Measurements from ENCODE around the gene BABAM2.

Gene BABAM2

DNA sequence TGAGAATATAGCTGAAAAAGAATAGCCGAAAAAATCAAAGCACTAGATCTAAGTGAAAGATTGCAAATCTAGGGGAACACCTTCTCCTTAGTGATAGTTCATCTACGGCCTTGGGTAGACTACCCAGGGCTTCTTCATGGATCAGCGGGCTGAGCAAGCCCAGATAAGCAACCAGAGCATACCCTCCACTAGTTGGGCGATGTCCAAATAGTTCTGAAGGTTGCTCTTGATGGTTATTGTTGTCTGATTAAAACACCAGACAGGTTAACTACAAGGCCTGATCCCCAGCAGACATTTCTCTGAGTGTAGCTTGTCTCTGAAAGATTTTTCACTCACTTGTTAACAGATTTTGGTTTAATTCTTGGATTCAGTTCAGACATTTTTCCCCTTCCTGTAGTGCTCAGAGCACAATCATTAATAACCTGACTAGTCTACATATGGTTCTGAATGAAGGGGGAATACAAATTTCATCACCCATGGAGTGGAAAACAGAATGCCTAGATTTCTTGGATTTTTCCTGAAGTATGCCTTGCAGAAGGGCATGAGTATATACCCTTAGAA lies 99.6 kb downstream of the BABAM2 start:
- Histone ChIP-seq H3K79me2 (ENCODE audit: insufficient read depth, low read length) (no peaks in the 10 kb centered on the region; the same call in 1 of the 2 replicates), H2AFZ (ENCODE audit: low read depth, low read length, severe bottlenecking) (no peak overlapping the region), H3K4me2 (ENCODE audit: low read depth, low read length, poor library complexity, severe bottlenecking) (no peak overlapping the region), H3K4me3 (ENCODE audit: insufficient read depth, low read length, poor library complexity, severe bottlenecking) (no peak overlapping the region), H3K9me3 (ENCODE audit: insufficient read depth, low read length) (no peaks in the 10 kb centered on the region), H3K27me3 (ENCODE audit: low read length) (no peaks in the 10 kb centered on the region), H3K9me2 (replicated peaks; ENCODE audit: insufficient read depth, low read length) (no peaks in the 10 kb centered on the region), H3K36me3 (ENCODE audit: low read length) (no peaks in the 10 kb centered on the region), H3F3A (ENCODE audit: insufficient read depth) (no peaks in the 10 kb centered on the region), H3K27ac (ENCODE audit: low read depth, low read length) (no peak overlapping the region), H4K20me1 (ENCODE audit: low read depth, low read length) (no peaks in the 10 kb centered on the region), H3K9ac (ENCODE audit: low read length) (no peak overlapping the region)
- TF ChIP-seq, protein P1, sequence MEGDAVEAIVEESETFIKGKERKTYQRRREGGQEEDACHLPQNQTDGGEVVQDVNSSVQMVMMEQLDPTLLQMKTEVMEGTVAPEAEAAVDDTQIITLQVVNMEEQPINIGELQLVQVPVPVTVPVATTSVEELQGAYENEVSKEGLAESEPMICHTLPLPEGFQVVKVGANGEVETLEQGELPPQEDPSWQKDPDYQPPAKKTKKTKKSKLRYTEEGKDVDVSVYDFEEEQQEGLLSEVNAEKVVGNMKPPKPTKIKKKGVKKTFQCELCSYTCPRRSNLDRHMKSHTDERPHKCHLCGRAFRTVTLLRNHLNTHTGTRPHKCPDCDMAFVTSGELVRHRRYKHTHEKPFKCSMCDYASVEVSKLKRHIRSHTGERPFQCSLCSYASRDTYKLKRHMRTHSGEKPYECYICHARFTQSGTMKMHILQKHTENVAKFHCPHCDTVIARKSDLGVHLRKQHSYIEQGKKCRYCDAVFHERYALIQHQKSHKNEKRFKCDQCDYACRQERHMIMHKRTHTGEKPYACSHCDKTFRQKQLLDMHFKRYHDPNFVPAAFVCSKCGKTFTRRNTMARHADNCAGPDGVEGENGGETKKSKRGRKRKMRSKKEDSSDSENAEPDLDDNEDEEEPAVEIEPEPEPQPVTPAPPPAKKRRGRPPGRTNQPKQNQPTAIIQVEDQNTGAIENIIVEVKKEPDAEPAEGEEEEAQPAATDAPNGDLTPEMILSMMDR (IDR thresholded peaks at IDR 0.05; ENCODE audit: insufficient read depth, low read length, poor library complexity, severe bottlenecking), result no peak
- no peak for TF ChIP-seq EZH2phosphoT487 (conservative IDR thresholded peaks at IDR 0.05; ENCODE audit: low read length)

DNA sequence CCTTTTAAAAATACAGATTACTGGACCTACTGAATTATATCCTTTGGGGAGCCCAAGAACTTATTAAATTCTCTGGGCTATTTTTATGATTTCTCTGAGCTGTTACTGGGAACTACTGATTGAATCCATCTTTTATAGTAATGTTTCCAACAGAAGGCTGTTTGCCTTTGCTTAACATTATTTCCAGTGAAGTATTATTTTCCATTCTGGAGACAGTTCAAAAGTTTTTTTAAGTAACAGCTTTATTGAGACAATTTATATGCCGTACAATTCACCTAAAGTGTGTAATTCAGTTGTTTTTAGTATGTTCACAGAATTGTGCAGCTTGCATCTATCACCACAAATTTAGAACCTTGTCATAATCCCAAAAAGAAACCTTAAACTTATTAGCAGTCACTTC lies 100.6 kb downstream of the BABAM2 start:
- no peak overlapping the region for H3K4me3 ChIP-seq (ENCODE audit: insufficient read depth, low read length, poor library complexity, severe bottlenecking)
- H3K4me2 ChIP-seq (ENCODE audit: low read depth, low read length, poor library complexity, severe bottlenecking), result no peak overlapping the region
- no peaks in the 10 kb centered on the region; the same call in 1 of the 2 replicates for H3K79me2 ChIP-seq (ENCODE audit: insufficient read depth, low read length)
- H3K36me3 ChIP-seq (ENCODE audit: low read length), result no peaks in the 10 kb centered on the region
- H3K27ac ChIP-seq (ENCODE audit: low read depth, low read length), result no peak overlapping the region
- H3K27me3 ChIP-seq (ENCODE audit: low read length), result no peaks in the 10 kb centered on the region
- no peaks in the 10 kb centered on the region for H3K9me3 ChIP-seq (ENCODE audit: insufficient read depth, low read length)
- no peaks in the 10 kb centered on the region for H3F3A ChIP-seq (ENCODE audit: insufficient read depth)
- no peak overlapping the region for H2AFZ ChIP-seq (ENCODE audit: low read depth, low read length, severe bottlenecking)
- no peaks in the 10 kb centered on the region for H3K9me2 ChIP-seq (replicated peaks; ENCODE audit: insufficient read depth, low read length)
- H4K20me1 ChIP-seq (ENCODE audit: low read depth, low read length), result no peaks in the 10 kb centered on the region
- TF ChIP-seq, protein P1 (IDR thresholded peaks at IDR 0.05; ENCODE audit: insufficient read depth, low read length, poor library complexity, severe bottlenecking), result no peak
- TF ChIP-seq EZH2phosphoT487 (conservative IDR thresholded peaks at IDR 0.05; ENCODE audit: low read length), result no peak
- H3K9ac ChIP-seq (ENCODE audit: low read length), result no peak overlapping the region

DNA sequence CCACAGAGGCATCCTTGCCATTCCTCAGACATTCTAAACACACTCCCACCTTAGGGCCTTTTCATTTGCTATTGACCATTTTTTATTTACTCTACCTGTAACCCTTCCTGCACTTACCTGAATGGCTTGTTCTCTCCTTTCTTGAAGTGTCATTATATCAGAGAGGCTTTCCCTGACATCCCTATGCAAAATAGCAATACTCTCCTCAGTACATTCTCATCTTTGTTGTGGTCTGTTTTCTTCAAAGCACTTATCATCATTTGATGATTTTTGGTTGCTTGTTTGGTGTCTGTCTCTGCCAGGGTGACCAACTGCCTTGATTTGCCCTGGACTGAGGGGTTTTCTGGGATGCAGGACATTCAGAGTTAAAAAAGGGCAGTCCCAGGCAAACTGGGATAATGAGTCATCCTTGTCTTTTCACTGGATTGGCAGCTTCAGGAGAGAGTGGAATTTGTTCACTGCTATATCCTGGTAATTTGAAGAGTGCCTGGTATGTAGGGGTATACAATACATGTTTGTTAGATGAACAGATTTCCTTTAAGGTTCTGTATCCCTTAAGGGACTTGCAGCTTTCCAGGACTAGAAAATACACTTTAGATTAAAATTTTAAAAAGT lies 102.4 kb downstream of the BABAM2 start:
- Histone ChIP-seq H3K27ac (ENCODE audit: low read depth, low read length) (no peak overlapping the region), H4K20me1 (ENCODE audit: low read depth, low read length) (no peaks in the 10 kb centered on the region), H3K9me2 (replicated peaks; ENCODE audit: insufficient read depth, low read length) (no peaks in the 10 kb centered on the region), H3K79me2 (ENCODE audit: insufficient read depth, low read length) (no peaks in the 10 kb centered on the region; the same call in 1 of the 2 replicates), H3K27me3 (ENCODE audit: low read length) (no peaks in the 10 kb centered on the region), H3K9ac (ENCODE audit: low read length) (no peak overlapping the region), H3F3A (ENCODE audit: insufficient read depth) (no peaks in the 10 kb centered on the region), H3K9me3 (ENCODE audit: insufficient read depth, low read length) (no peaks in the 10 kb centered on the region), H3K36me3 (ENCODE audit: low read length) (no peaks in the 10 kb centered on the region), H3K4me2 (ENCODE audit: low read depth, low read length, poor library complexity, severe bottlenecking) (no peak overlapping the region), H3K4me3 (ENCODE audit: insufficient read depth, low read length, poor library complexity, severe bottlenecking) (no peak overlapping the region), H2AFZ (ENCODE audit: low read depth, low read length, severe bottlenecking) (no peak overlapping the region)
- TF ChIP-seq EZH2phosphoT487 (conservative IDR thresholded peaks at IDR 0.05; ENCODE audit: low read length), result no peak

DNA sequence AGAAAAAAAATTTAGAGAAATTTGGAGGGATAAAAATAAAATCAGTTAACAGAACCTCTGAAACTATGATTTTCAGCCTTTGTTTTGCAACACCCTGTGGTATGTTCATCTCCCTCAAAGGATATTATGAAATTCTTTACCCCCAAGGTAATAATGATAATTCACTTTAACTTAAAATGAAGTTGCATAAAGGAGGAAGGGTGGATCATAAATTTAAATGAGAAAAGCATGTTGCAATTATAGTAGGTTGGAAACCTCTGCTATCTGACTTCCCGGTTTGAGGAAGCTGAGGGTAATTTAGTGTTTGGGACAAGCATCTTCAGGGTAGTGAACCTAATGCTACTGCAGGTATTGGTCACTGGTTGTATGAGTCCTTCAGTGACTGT lies 102.9 kb downstream of the BABAM2 start:
- no peak overlapping the region for H3K4me2 ChIP-seq (ENCODE audit: low read depth, low read length, poor library complexity, severe bottlenecking)
- no peaks in the 10 kb centered on the region for H3K9me2 ChIP-seq (replicated peaks; ENCODE audit: insufficient read depth, low read length)
- H3K9me3 ChIP-seq (ENCODE audit: insufficient read depth, low read length), result no peaks in the 10 kb centered on the region
- no peaks in the 10 kb centered on the region for H3K36me3 ChIP-seq (ENCODE audit: low read length)
- no peak overlapping the region for H3K4me3 ChIP-seq (ENCODE audit: insufficient read depth, low read length, poor library complexity, severe bottlenecking)
- no peak overlapping the region for H3K27ac ChIP-seq (ENCODE audit: low read depth, low read length)
- H3K9ac ChIP-seq (ENCODE audit: low read length), result no peak overlapping the region
- no peaks in the 10 kb centered on the region for H4K20me1 ChIP-seq (ENCODE audit: low read depth, low read length)
- H3K27me3 ChIP-seq (ENCODE audit: low read length), result no peaks in the 10 kb centered on the region
- no peaks in the 10 kb centered on the region; the same call in 1 of the 2 replicates for H3K79me2 ChIP-seq (ENCODE audit: insufficient read depth, low read length)
- H2AFZ ChIP-seq (ENCODE audit: low read depth, low read length, severe bottlenecking), result no peak overlapping the region
- TF ChIP-seq, protein P1 (IDR thresholded peaks at IDR 0.05; ENCODE audit: insufficient read depth, low read length, poor library complexity, severe bottlenecking), result no peak
- TF ChIP-seq EZH2phosphoT487 (conservative IDR thresholded peaks at IDR 0.05; ENCODE audit: low read length), result no peak
- H3F3A ChIP-seq (ENCODE audit: insufficient read depth), result no peaks in the 10 kb centered on the region

All from SU-DHL-6 (cell line).